ENCODE measurements around the gene AMOTL2.

AMOTL2 gene

GRCh38 chr3:134309987-134310700 is 64.1 kb downstream of the AMOTL2 start:
- no peak overlapping the region for H3K4me3 ChIP-seq (replicated peaks; ENCODE audit: low read depth, low read length)
- no peak for DNase-seq (ENCODE audit: extremely low read depth, low read depth)
- no peak for TF ChIP-seq CTCF (IDR thresholded peaks at IDR 0.05; ENCODE audit: low read depth, low read length, missing control alignments)

DNA sequence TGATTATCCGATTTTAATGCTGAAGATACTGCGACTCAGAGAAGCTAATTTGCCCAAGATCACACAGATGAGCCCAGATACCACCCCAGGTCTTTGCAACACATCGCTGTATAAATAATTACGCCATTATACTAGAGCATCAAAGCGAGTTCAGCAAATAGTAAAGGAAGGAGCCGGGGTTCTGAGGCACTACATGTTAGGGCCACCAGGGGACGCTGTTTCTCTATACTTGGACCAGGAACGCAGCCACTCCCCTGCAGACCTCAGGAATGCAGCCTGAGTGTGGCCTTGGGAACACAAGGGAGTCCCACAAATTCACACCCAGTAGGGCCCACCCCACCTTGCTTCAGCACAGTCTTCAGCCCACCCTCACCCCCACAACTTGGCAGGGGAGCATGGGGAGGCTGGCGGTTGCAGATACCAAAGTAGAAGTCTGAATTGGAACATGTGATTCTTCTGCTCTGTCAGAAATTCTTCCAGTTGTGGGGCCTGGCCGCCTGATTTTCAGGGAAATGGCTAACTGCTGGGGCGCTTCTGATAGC is 65.8 kb downstream of the AMOTL2 start:
- no peak for DNase-seq (ENCODE audit: extremely low read depth, low read depth)
- TF ChIP-seq CTCF (IDR thresholded peaks at IDR 0.05; ENCODE audit: low read depth, low read length, missing control alignments) = peak; percentile 99
- no peak overlapping the region for H3K4me3 ChIP-seq (replicated peaks; ENCODE audit: low read depth, low read length)

DNA sequence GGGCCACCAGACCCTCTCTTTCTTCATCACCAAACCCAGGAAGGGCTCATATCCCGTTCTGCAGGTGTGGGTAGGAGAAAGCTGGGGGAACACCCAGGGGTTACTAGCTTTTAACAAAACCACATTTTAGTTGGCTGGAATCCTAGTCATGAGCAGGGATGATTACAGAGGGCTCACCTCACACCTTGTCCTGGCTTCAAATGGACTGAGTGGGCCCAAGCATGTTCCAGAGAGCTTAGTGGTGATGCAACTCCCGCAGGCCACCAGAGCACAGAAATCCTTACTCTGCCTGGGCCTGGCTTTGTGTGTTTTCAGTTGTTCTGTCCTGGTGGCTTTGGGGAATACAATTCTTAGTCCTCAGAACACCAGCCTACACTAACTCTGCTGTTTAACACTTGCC is 66.8 kb downstream of the AMOTL2 start:
- TF ChIP-seq CTCF (IDR thresholded peaks at IDR 0.05; ENCODE audit: low read depth, low read length, missing control alignments) = no peak
- H3K4me3 ChIP-seq (replicated peaks; ENCODE audit: low read depth, low read length) = no peak overlapping the region
- no peak for DNase-seq (ENCODE audit: extremely low read depth, low read depth)

GRCh38 chr3:134306320-134306719 is 67.9 kb downstream of the AMOTL2 start:
- no peak for TF ChIP-seq CTCF (IDR thresholded peaks at IDR 0.05; ENCODE audit: low read depth, low read length, missing control alignments)
- H3K4me3 ChIP-seq (replicated peaks; ENCODE audit: low read depth, low read length) = no peak overlapping the region
- no peak for DNase-seq (ENCODE audit: extremely low read depth, low read depth)

Measured in HFF-Myc (cell line).